ENCODE data around the gene CRIM1. TPM values are rescaled to one million over a fixed set of nuclear protein-coding genes. Genes with fewer than 3 reads are reported as not detected.

Gene CRIM1
- total RNA-seq, 4 donors from 2014 or later = 73.7 to 134 (median 80.7) TPM

DNA sequence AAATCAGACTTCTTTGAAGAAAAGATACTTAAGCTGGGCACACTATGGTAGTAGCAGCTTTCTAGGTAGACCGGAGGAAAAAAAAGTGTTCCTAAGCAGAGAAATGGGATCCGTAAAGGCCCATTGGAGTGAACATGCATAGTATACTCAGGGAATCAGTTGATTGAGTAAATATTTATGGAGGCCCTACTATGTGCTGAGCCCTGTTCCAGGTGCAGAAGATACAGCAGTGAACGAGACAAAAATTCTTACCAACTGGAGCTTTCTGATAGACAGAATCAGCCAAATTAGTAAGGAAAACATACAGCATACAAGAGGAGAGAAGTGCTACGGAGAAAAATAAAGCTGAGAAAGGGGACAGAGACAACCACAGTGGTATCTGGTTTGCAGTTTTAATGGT lies 28.1 kb downstream of the CRIM1 start:
- intact Hi-C loops (cut with DNase I; ENCODE audit: low total_unique reads) = no loop called here
- DNase-seq = no peak
- Histone ChIP-seq H3K4me3 (no peak overlapping the region), H3K9me3 (no peaks in the 10 kb centered on the region), H3K36me3 (no peaks in the 10 kb centered on the region), H3K27me3 (no peaks in the 10 kb centered on the region), H3K27ac (no peak overlapping the region), H3K4me1 (peaks cover 21 to 48% (median 24%) of the 10 kb centered on the region in 4 donors)
- no peak for TF ChIP-seq CTCF (IDR thresholded peaks at IDR 0.05)
- no peak for TF ChIP-seq EP300 (IDR thresholded peaks at IDR 0.05; ENCODE audit: low read depth)
- no peak for TF ChIP-seq POLR2A (IDR thresholded peaks at IDR 0.05)
- no peak for TF ChIP-seq POLR2AphosphoS5 (IDR thresholded peaks at IDR 0.05)
- 91 to 93% methylated on average over 3 to 4 of the region's 4 CpGs for WGBS, 2 donors (ENCODE audit: low coverage in 1 of 2)
- in situ Hi-C loops (cut with MboI; ENCODE audit: low pct_ligation_motif_present in 1 of 4, low pct_unique_long_range_greater_than_20kb in 1 of 4, low sequenced_read_pairs in 3 of 4) = no loop called here

GRCh38 chr2:36384454-36384853 lies 28.9 kb downstream of the CRIM1 start:
- H3K4me1 ChIP-seq = peaks cover 18 to 48% (median 25%) of the 10 kb centered on the region in 4 donors
- in situ Hi-C loops (cut with MboI; ENCODE audit: low pct_ligation_motif_present in 1 of 4, low pct_unique_long_range_greater_than_20kb in 1 of 4, low sequenced_read_pairs in 3 of 4) = no loop called here
- TF ChIP-seq EP300 (IDR thresholded peaks at IDR 0.05; ENCODE audit: low read depth) = no peak
- TF ChIP-seq POLR2AphosphoS5 (IDR thresholded peaks at IDR 0.05) = no peak
- no peak for TF ChIP-seq POLR2A (IDR thresholded peaks at IDR 0.05)
- no peak for TF ChIP-seq CTCF (IDR thresholded peaks at IDR 0.05)

DNA sequence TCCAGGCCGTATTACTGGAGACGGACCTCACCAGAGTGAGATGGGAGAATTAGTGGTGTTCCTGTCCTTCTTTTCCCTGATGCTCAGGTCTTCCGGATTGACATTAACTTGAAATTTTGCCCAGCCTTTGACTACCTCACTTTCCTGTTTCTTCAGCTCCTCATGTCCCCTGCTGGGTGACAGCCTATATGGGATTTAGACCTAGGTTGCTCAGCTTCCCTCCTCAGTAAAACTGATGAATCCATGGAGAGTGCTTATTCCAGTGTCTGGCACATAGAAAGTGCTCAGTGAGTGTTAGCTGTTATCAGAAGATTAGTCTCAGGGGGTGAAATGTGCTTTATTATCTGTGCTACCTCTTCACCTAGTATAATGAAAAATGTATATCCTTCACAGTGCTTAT lies 30.0 kb downstream of the CRIM1 start:
- no peaks in the 10 kb centered on the region for H3K36me3 ChIP-seq
- WGBS, 2 donors (ENCODE audit: low coverage in 1 of 2) = 97% methylated on average over 3 of the region's 3 CpGs; no CpG with 5 or more reads in 1 of the 2 donors
- no peaks in the 10 kb centered on the region for H3K9me3 ChIP-seq
- TF ChIP-seq POLR2AphosphoS5 (IDR thresholded peaks at IDR 0.05) = no peak
- TF ChIP-seq EP300 (IDR thresholded peaks at IDR 0.05; ENCODE audit: low read depth) = no peak
- TF ChIP-seq CTCF (IDR thresholded peaks at IDR 0.05) = no peak
- TF ChIP-seq POLR2A (IDR thresholded peaks at IDR 0.05) = no peak
- H3K4me1 ChIP-seq = peaks cover 12 to 40% (median 16%) of the 10 kb centered on the region in 4 donors
- DNase-seq = no peak
- in situ Hi-C loops (cut with MboI; ENCODE audit: low pct_ligation_motif_present in 1 of 4, low pct_unique_long_range_greater_than_20kb in 1 of 4, low sequenced_read_pairs in 3 of 4) (no loop called here), intact Hi-C loops (cut with DNase I; ENCODE audit: low total_unique reads) (no loop called here)
- H3K4me3 ChIP-seq = no peak overlapping the region
- H3K27ac ChIP-seq = no peak overlapping the region
- H3K27me3 ChIP-seq = no peaks in the 10 kb centered on the region

More at GRCh38 chr2:36384454-36384853, 28.9 kb downstream of the CRIM1 start:
- intact Hi-C loops (cut with DNase I; ENCODE audit: low total_unique reads) = no loop called here
- Histone ChIP-seq H3K9me3 (no peaks in the 10 kb centered on the region), H3K4me3 (no peak overlapping the region), H3K27ac (no peak overlapping the region), H3K27me3 (no peaks in the 10 kb centered on the region), H3K36me3 (no peaks in the 10 kb centered on the region)
- 75 to 79% methylated on average over 2 of the region's 2 CpGs for WGBS, 2 donors (ENCODE audit: low coverage in 1 of 2)
- no peak for DNase-seq

DNA sequence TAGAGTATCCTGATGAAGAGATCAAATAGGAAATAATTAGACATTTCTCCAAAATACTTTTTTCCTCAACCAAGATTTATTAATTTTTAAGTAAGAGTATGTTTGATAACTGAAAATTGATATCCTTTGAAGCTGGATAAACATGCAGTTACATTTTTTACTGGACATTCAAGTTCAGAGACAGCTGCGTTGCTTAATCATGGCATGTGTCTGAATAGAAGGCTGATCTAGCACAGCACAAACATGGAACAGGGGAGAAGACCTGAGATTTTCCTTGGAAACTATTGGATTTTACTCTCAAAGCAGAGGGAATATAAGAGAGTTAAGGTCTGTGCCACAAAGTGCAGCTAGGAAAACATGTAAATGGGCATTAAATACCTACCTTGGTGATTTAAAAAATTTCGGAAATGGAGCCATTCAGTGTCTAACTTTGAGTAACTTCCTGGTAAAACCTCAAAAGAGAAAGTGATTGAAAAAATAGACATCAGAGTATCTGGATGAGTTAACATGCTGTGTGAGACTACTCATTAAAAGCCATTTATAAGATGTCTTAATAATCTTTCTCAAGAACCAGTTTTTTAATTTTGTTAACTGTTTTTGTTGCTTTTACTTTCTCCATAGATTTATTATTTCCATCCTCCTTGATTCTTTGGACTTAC lies 31.8 kb downstream of the CRIM1 start:
- 58 to 70% methylated on average over 2 of the region's 2 CpGs for WGBS, 2 donors (ENCODE audit: low coverage in 1 of 2)
- intact Hi-C loops (cut with DNase I; ENCODE audit: low total_unique reads) = no loop called here

More for the DNA sequence above, 31.8 kb downstream of the CRIM1 start:
- Histone ChIP-seq H3K27ac (peak overlapping the region in 1 of 4 donors; percentile 51), H3K4me3 (no peak overlapping the region), H3K36me3 (no peaks in the 10 kb centered on the region), H3K4me1 (peaks cover 0 to 25% (median 7%) of the 10 kb centered on the region in 4 donors), H3K27me3 (no peaks in the 10 kb centered on the region), H3K9me3 (no peaks in the 10 kb centered on the region)
- TF ChIP-seq POLR2AphosphoS5 (IDR thresholded peaks at IDR 0.05) (no peak), POLR2A (IDR thresholded peaks at IDR 0.05) (no peak), EP300 (IDR thresholded peaks at IDR 0.05; ENCODE audit: low read depth) (no peak), CTCF (IDR thresholded peaks at IDR 0.05) (no peak)
- in situ Hi-C loops (cut with MboI; ENCODE audit: low pct_ligation_motif_present in 1 of 4, low pct_unique_long_range_greater_than_20kb in 1 of 4, low sequenced_read_pairs in 3 of 4) = no loop called here
- no peak for DNase-seq
